ENCODE measurements around the gene NECTIN4.

The NECTIN4 gene

GRCh38 chr1:161059293-161059692, 30.1 kb downstream of the NECTIN4 start:
- no peaks in the 10 kb centered on the region for H3K27me3 ChIP-seq (ENCODE audit: control insufficient read depth, insufficient read depth, low read length, poor library complexity, severe bottlenecking)
- WGBS, 2 experiments: 93 to 94% methylated on average over 6 of the region's 6 CpGs
- no peaks in the 10 kb centered on the region for H3K9me3 ChIP-seq (ENCODE audit: control insufficient read depth, low read length)
- no peaks in the 10 kb centered on the region for H3K4me1 ChIP-seq (ENCODE audit: control insufficient read depth, insufficient read depth, low read length)
- no peaks in the 10 kb centered on the region for H3K36me3 ChIP-seq (ENCODE audit: control insufficient read depth, insufficient read depth, low read length)
- no peak overlapping the region for H3K27ac ChIP-seq (ENCODE audit: insufficient read depth, low read depth, low read length, poor library complexity, severe bottlenecking)
- H3K4me3 ChIP-seq (ENCODE audit: insufficient read depth, low read depth, low read length): no peak overlapping the region

- no peak overlapping the region for H3K27ac ChIP-seq (ENCODE audit: insufficient read depth, low read depth, low read length, poor library complexity, severe bottlenecking)
- 93% methylated on average over 7 of the region's 7 CpGs for WGBS, 2 experiments
- no peaks in the 10 kb centered on the region for H3K9me3 ChIP-seq (ENCODE audit: control insufficient read depth, low read length)
- H3K27me3 ChIP-seq (ENCODE audit: control insufficient read depth, insufficient read depth, low read length, poor library complexity, severe bottlenecking): no peaks in the 10 kb centered on the region
- no peaks in the 10 kb centered on the region for H3K4me1 ChIP-seq (ENCODE audit: control insufficient read depth, insufficient read depth, low read length)
- H3K4me3 ChIP-seq (ENCODE audit: insufficient read depth, low read depth, low read length): no peak overlapping the region
- no peaks in the 10 kb centered on the region for H3K36me3 ChIP-seq (ENCODE audit: control insufficient read depth, insufficient read depth, low read length)
These were observed 34.6 kb downstream of the NECTIN4 start for GRCh38 chr1:161054805-161055204.

- Histone ChIP-seq H3K4me3 (ENCODE audit: insufficient read depth, low read depth, low read length) (no peak overlapping the region), H3K9me3 (ENCODE audit: control insufficient read depth, low read length) (no peaks in the 10 kb centered on the region), H3K27me3 (ENCODE audit: control insufficient read depth, insufficient read depth, low read length, poor library complexity, severe bottlenecking) (no peaks in the 10 kb centered on the region), H3K4me1 (ENCODE audit: control insufficient read depth, insufficient read depth, low read length) (no peaks in the 10 kb centered on the region), H3K36me3 (ENCODE audit: control insufficient read depth, insufficient read depth, low read length) (no peaks in the 10 kb centered on the region), H3K27ac (ENCODE audit: insufficient read depth, low read depth, low read length, poor library complexity, severe bottlenecking) (no peak overlapping the region)
- 88% methylated on average over 4 of the region's 4 CpGs for WGBS, 2 experiments
These were observed 35.1 kb downstream of the NECTIN4 start for GRCh38 chr1:161054232-161054631.

GRCh38 chr1:161052899-161053298, 36.5 kb downstream of the NECTIN4 start:
- WGBS, 2 experiments: 72 to 88% methylated on average over 3 of the region's 3 CpGs
- no peak overlapping the region for H3K4me3 ChIP-seq (ENCODE audit: insufficient read depth, low read depth, low read length)
- H3K4me1 ChIP-seq (ENCODE audit: control insufficient read depth, insufficient read depth, low read length): no peaks in the 10 kb centered on the region
- no peaks in the 10 kb centered on the region for H3K9me3 ChIP-seq (ENCODE audit: control insufficient read depth, low read length)
- peaks cover 10% of the 10 kb centered on the region for H3K27me3 ChIP-seq (ENCODE audit: control insufficient read depth, insufficient read depth, low read length, poor library complexity, severe bottlenecking)
- no peaks in the 10 kb centered on the region for H3K36me3 ChIP-seq (ENCODE audit: control insufficient read depth, insufficient read depth, low read length)
- no peak overlapping the region for H3K27ac ChIP-seq (ENCODE audit: insufficient read depth, low read depth, low read length, poor library complexity, severe bottlenecking)

- 92 to 93% methylated on average over 10 of the region's 10 CpGs for WGBS, 2 experiments
- Histone ChIP-seq H3K4me3 (ENCODE audit: insufficient read depth, low read depth, low read length) (no peak overlapping the region), H3K9me3 (ENCODE audit: control insufficient read depth, low read length) (no peaks in the 10 kb centered on the region), H3K27me3 (ENCODE audit: control insufficient read depth, insufficient read depth, low read length, poor library complexity, severe bottlenecking) (peaks cover 13% of the 10 kb centered on the region), H3K36me3 (ENCODE audit: control insufficient read depth, insufficient read depth, low read length) (no peaks in the 10 kb centered on the region), H3K27ac (ENCODE audit: insufficient read depth, low read depth, low read length, poor library complexity, severe bottlenecking) (no peak overlapping the region), H3K4me1 (ENCODE audit: control insufficient read depth, insufficient read depth, low read length) (no peaks in the 10 kb centered on the region)
These were observed 38.1 kb downstream of the NECTIN4 start for GRCh38 chr1:161051219-161051618.

- H3K36me3 ChIP-seq (ENCODE audit: control insufficient read depth, insufficient read depth, low read length): no peaks in the 10 kb centered on the region
- WGBS, 2 experiments: 91 to 92% methylated on average over 5 of the region's 5 CpGs
- H3K27me3 ChIP-seq (ENCODE audit: control insufficient read depth, insufficient read depth, low read length, poor library complexity, severe bottlenecking): peaks cover 13% of the 10 kb centered on the region
These were observed 40.2 kb downstream of the NECTIN4 start for GRCh38 chr1:161048949-161049722.

GRCh38 chr1:161047436-161048420, 41.6 kb downstream of the NECTIN4 start:
- Histone ChIP-seq H3K36me3 (ENCODE audit: control insufficient read depth, insufficient read depth, low read length) (peaks cover 5% of the 10 kb centered on the region), H3K4me3 (ENCODE audit: insufficient read depth, low read depth, low read length) (no peak overlapping the region), H3K27ac (ENCODE audit: insufficient read depth, low read depth, low read length, poor library complexity, severe bottlenecking) (no peak overlapping the region), H3K9me3 (ENCODE audit: control insufficient read depth, low read length) (no peaks in the 10 kb centered on the region), H3K27me3 (ENCODE audit: control insufficient read depth, insufficient read depth, low read length, poor library complexity, severe bottlenecking) (peaks cover 13% of the 10 kb centered on the region), H3K4me1 (ENCODE audit: control insufficient read depth, insufficient read depth, low read length) (peaks cover 6% of the 10 kb centered on the region)
- 95 to 96% methylated on average over 18 of the region's 18 CpGs for WGBS, 2 experiments

More at GRCh38 chr1:161048949-161049722, 40.2 kb downstream of the NECTIN4 start:
- no peaks in the 10 kb centered on the region for H3K9me3 ChIP-seq (ENCODE audit: control insufficient read depth, low read length)
- H3K4me1 ChIP-seq (ENCODE audit: control insufficient read depth, insufficient read depth, low read length): peaks cover 4% of the 10 kb centered on the region
- H3K27ac ChIP-seq (ENCODE audit: insufficient read depth, low read depth, low read length, poor library complexity, severe bottlenecking): no peak overlapping the region
- no peak overlapping the region for H3K4me3 ChIP-seq (ENCODE audit: insufficient read depth, low read depth, low read length)

GRCh38 chr1:161046605-161047228, 42.6 kb downstream of the NECTIN4 start:
- Histone ChIP-seq H3K4me1 (ENCODE audit: control insufficient read depth, insufficient read depth, low read length) (peaks cover 6% of the 10 kb centered on the region), H3K27me3 (ENCODE audit: control insufficient read depth, insufficient read depth, low read length, poor library complexity, severe bottlenecking) (peaks cover 13% of the 10 kb centered on the region), H3K4me3 (ENCODE audit: insufficient read depth, low read depth, low read length) (peak overlapping the region; percentile 64), H3K9me3 (ENCODE audit: control insufficient read depth, low read length) (no peaks in the 10 kb centered on the region), H3K27ac (ENCODE audit: insufficient read depth, low read depth, low read length, poor library complexity, severe bottlenecking) (no peak overlapping the region), H3K36me3 (ENCODE audit: control insufficient read depth, insufficient read depth, low read length) (peaks cover 7% of the 10 kb centered on the region)
- 81 to 88% methylated on average over 2 of the region's 2 CpGs for WGBS, 2 experiments

- Histone ChIP-seq H3K36me3 (ENCODE audit: control insufficient read depth, insufficient read depth, low read length) (peaks cover 7% of the 10 kb centered on the region), H3K27ac (ENCODE audit: insufficient read depth, low read depth, low read length, poor library complexity, severe bottlenecking) (peak within 1 kb of the TSS; percentile 96), H3K27me3 (ENCODE audit: control insufficient read depth, insufficient read depth, low read length, poor library complexity, severe bottlenecking) (peaks cover 13% of the 10 kb centered on the region), H3K4me3 (ENCODE audit: insufficient read depth, low read depth, low read length) (peak within 1 kb of the TSS; percentile 64), H3K4me1 (ENCODE audit: control insufficient read depth, insufficient read depth, low read length) (peaks cover 6% of the 10 kb centered on the region), H3K9me3 (ENCODE audit: control insufficient read depth, low read length) (no peaks in the 10 kb centered on the region)
- 1% methylated on average over 29 of the region's 29 CpGs for WGBS, 2 experiments
These were observed 43.4 kb downstream of the NECTIN4 start, which contains the start of gene USF1 for GRCh38 chr1:161045736-161046604. USF1 (minus strand) TSS chr1:161045977; CDS start chr1:161043275, 2,702 bp downstream.
